Caco-2 (cell line): Measurements from ENCODE around the gene IBA57. TPM values are rescaled to one million over a fixed set of nuclear protein-coding genes. Genes with fewer than 3 reads are reported as not detected.

ENCODE experiments used
- BruUV-seq: library from RNA; stranded (reverse); fragments of 400-500 nt; replicated peaks from 2 replicates; lab custom pipeline; 2021; lab: Mats Ljungman, UMichigan
- CTCF ChIA-PET: fragments of 300-600 bp; sonication (Branson Sonifier 250); formaldehyde crosslinking; loops from one replicate; lab custom pipeline; 2022; ENCODE audit warnings: antibody characterized with exemption; lab: Charles Lee
- POLR2A ChIA-PET: fragments of 300-600 bp; sonication (Branson Sonifier 250); formaldehyde crosslinking; loops from one replicate; lab custom pipeline; 2022; ENCODE audit warnings: antibody characterized with exemption; lab: Charles Lee
- DNase-seq, 2 experiments: peaks; one replicate each; pipeline versions ENCODE4 v3.0.0 to v3.0.0-alpha.2; 2020 to 2022
- H3K27me3 ChIP-seq: replicated peaks from 2 replicates; pipeline ENCODE4 v1.6.0; 2011; ENCODE audit warnings: low read length; ENCODE audit not compliant: control insufficient read depth, insufficient read depth
- H3K36me3 ChIP-seq: 2 replicates; pipeline ENCODE4 v1.5.1; 2011; ENCODE audit warnings: low read length; ENCODE audit not compliant: control insufficient read depth, insufficient read depth
- H3K4me1 ChIP-seq: fragments of 250-450 bp; sonication (Bioruptor Pico); 2 replicates; pipeline ENCODE4 v1.5.1; 2020; ENCODE audit warnings: mild to moderate bottlenecking
- H3K4me3 ChIP-seq: 2 replicates; pipeline ENCODE4 v1.5.1; 2011; ENCODE audit warnings: low read depth, mild to moderate bottlenecking, control low read depth, low read length
- H3K9me3 ChIP-seq: fragments of 250-450 bp; sonication (Bioruptor Pico); 2 replicates; pipeline ENCODE4 v1.5.1; 2020; ENCODE audit warnings: mild to moderate bottlenecking, moderate library complexity
- H3K27ac Mint-ChIP-seq: one replicate; pipeline ENCODE4 v1.8.0; 2022; ENCODE audit warnings: mixed read lengths; ENCODE audit not compliant: unreplicated experiment
- H3K27me3 Mint-ChIP-seq: one replicate; pipeline ENCODE4 v1.8.0; 2022; ENCODE audit warnings: mixed read lengths; ENCODE audit not compliant: insufficient read depth, unreplicated experiment
- H3K36me3 Mint-ChIP-seq: one replicate; pipeline ENCODE4 v1.8.0; 2022; ENCODE audit warnings: mild to moderate bottlenecking, mixed read lengths; ENCODE audit not compliant: insufficient read depth, unreplicated experiment
- H3K4me1 Mint-ChIP-seq: one replicate; pipeline ENCODE4 v1.8.0; 2022; ENCODE audit warnings: low read depth, mixed read lengths; ENCODE audit not compliant: unreplicated experiment
- H3K4me3 Mint-ChIP-seq: one replicate; pipeline ENCODE4 v1.8.0; 2022; ENCODE audit warnings: mild to moderate bottlenecking, moderate library complexity, mixed read lengths; ENCODE audit not compliant: unreplicated experiment
- H3K9me3 Mint-ChIP-seq: one replicate; pipeline ENCODE4 v1.8.0; 2022; ENCODE audit warnings: mixed read lengths; ENCODE audit not compliant: unreplicated experiment
- CTCF ChIP-seq, 2 experiments: fragments of 200-600 bp in 1 of 2; IDR thresholded peaks; 1 replicate in 1 of 2; 2 replicates in 1 of 2; pipeline versions ENCODE4 v1.5.1 to v1.8.0; 2011 to 2022; ENCODE audit warnings: antibody characterized with exemption in 1 of 2, control low read depth in 1 of 2, inconsistent platforms in 1 of 2, low read depth in 1 of 2, low read length in 1 of 2, mild to moderate bottlenecking in 1 of 2, moderate library complexity in 1 of 2; ENCODE audit not compliant: insufficient read depth in 1 of 2, severe bottlenecking in 1 of 2, unreplicated experiment in 1 of 2
- intact Hi-C: fragments of 100-400 bp; cut with micrococcal nuclease; formaldehyde crosslinking; loops from one replicate; pipeline ENCODE4 v1.10.0; 2022; ENCODE audit not compliant: unreplicated experiment
- total RNA-seq: library from RNA; stranded (reverse); gene quantifications from 2 replicates; pipeline ENCODE4 v1.2.3, GENCODE V29; 2022

The IBA57 gene
- total RNA-seq, 1 experiment from 2014 or later = 15.4 TPM

- peak in 1 of 2 experiments; percentile 28 for DNase-seq
- no peak overlapping the region for H3K4me3 ChIP-seq
- H3K27ac Mint-ChIP-seq = no peak overlapping the region
- no peaks in the 10 kb centered on the region for H3K4me1 ChIP-seq
- ChIA-PET CTCF (no interaction called here), POLR2A (no interaction called here)
- peaks cover 9% of the 10 kb centered on the region for H3K9me3 ChIP-seq
- H3K9me3 Mint-ChIP-seq = no peaks in the 10 kb centered on the region
- no TSS peak for BruUV-seq
- no peaks in the 10 kb centered on the region for H3K27me3 Mint-ChIP-seq
- peaks cover 18% of the 10 kb centered on the region for H3K36me3 Mint-ChIP-seq
- intact Hi-C loops = no loop called here
- no peaks in the 10 kb centered on the region for H3K36me3 ChIP-seq
- no peaks in the 10 kb centered on the region for H3K4me1 Mint-ChIP-seq
- H3K4me3 Mint-ChIP-seq = no peak overlapping the region
- H3K27me3 ChIP-seq = no peaks in the 10 kb centered on the region
- no peak for TF ChIP-seq CTCF (IDR thresholded peaks at IDR 0.05; ENCODE audit: insufficient read depth in 1 of 2, low read depth in 1 of 2, low read length in 1 of 2, severe bottlenecking in 1 of 2, unreplicated experiment in 1 of 2)
Observed at GRCh38 chr1:228174482-228175315, 9.1 kb downstream of the IBA57 start.

GRCh38 chr1:228175316-228176023 is 9.9 kb downstream of the IBA57 start:
- Histone ChIP-seq H3K36me3 (no peaks in the 10 kb centered on the region), H3K4me1 (no peaks in the 10 kb centered on the region), H3K9me3 (peaks cover 9% of the 10 kb centered on the region), H3K4me3 (no peak overlapping the region), H3K27me3 (no peaks in the 10 kb centered on the region)
- no peak for TF ChIP-seq CTCF (IDR thresholded peaks at IDR 0.05; ENCODE audit: insufficient read depth in 1 of 2, low read depth in 1 of 2, low read length in 1 of 2, severe bottlenecking in 1 of 2, unreplicated experiment in 1 of 2)
- peaks cover 18% of the 10 kb centered on the region for H3K36me3 Mint-ChIP-seq
- BruUV-seq = no TSS peak
- H3K9me3 Mint-ChIP-seq = no peaks in the 10 kb centered on the region
- ChIA-PET CTCF (no interaction called here), POLR2A (no interaction called here)
- no peak overlapping the region for H3K4me3 Mint-ChIP-seq
- peak in 1 of 2 experiments; percentile 23 for DNase-seq
- no peak overlapping the region for H3K27ac Mint-ChIP-seq
- H3K27me3 Mint-ChIP-seq = no peaks in the 10 kb centered on the region
- H3K4me1 Mint-ChIP-seq = no peaks in the 10 kb centered on the region
- intact Hi-C loops = no loop called here

GRCh38 chr1:228176024-228176395 is 10.4 kb downstream of the IBA57 start:
- intact Hi-C loops = no loop called here
- Mint-ChIP-seq H3K36me3 (peaks cover 18% of the 10 kb centered on the region), H3K9me3 (no peaks in the 10 kb centered on the region), H3K27ac (no peak overlapping the region), H3K4me1 (no peaks in the 10 kb centered on the region), H3K27me3 (no peaks in the 10 kb centered on the region), H3K4me3 (no peak overlapping the region)
- Histone ChIP-seq H3K4me1 (no peaks in the 10 kb centered on the region), H3K4me3 (no peak overlapping the region), H3K27me3 (no peaks in the 10 kb centered on the region), H3K36me3 (no peaks in the 10 kb centered on the region), H3K9me3 (peaks cover 9% of the 10 kb centered on the region)
- ChIA-PET POLR2A (no interaction called here), CTCF (no interaction called here)
- TF ChIP-seq CTCF (IDR thresholded peaks at IDR 0.05; ENCODE audit: insufficient read depth in 1 of 2, low read depth in 1 of 2, low read length in 1 of 2, severe bottlenecking in 1 of 2, unreplicated experiment in 1 of 2) = no peak
- DNase-seq = no peak
- no TSS peak for BruUV-seq
